ENCODE measurements around the gene CLIC4. TPM values are rescaled to one million over a fixed set of nuclear protein-coding genes. Genes with fewer than 3 reads are reported as not detected.
A peak's percentile ranks its signal among the peaks of the same experiment; 100 is the strongest.

The CLIC4 gene
- total and polyA plus RNA-seq, 2 of the 8 experiments (the other 6 are each of a cell fraction or from before 2014, with no cell fraction given): 77.5 to 293 TPM

- no peaks in the 10 kb centered on the region for H3K27me3 ChIP-seq (replicated peaks in 1 of 4; ENCODE audit: control insufficient read depth in 3 of 4, extremely low read depth in 1 of 4, insufficient read depth in 3 of 4, low read length in 3 of 4)
- POLR2A ChIA-PET (ENCODE audit: partially characterized antibody): interaction anchor here (1.5 kb wide), 1 partner anchor 14 kb away, joined by 5 read pairs; no protein-coding TSS in a partner anchor
- H3K27ac ChIP-seq (ENCODE audit: low read depth, low read length): no peak overlapping the region
- no peak overlapping the region for H2BK12ac ChIP-seq (ENCODE audit: low read depth, low read length)
- no peak overlapping the region for H3K23ac ChIP-seq (ENCODE audit: insufficient read length)
- no peak overlapping the region for H3K14ac ChIP-seq (ENCODE audit: insufficient read length)
- no peaks in the 10 kb centered on the region for H4K20me1 ChIP-seq (replicated peaks in 1 of 2; ENCODE audit: control insufficient read depth in 1 of 2, insufficient read depth in 2 of 2, low read length in 2 of 2)
- DNase-seq (ENCODE audit: low read depth in 1 of 2, low spot score in 2 of 2) (no peak), FAIRE-seq (no peak)
- CTCF ChIA-PET (ENCODE audit: partially characterized antibody): interaction anchor here (1.7 kb wide), 1 partner anchor 14 kb away, joined by 3 read pairs; no protein-coding TSS in a partner anchor
- no peaks in the 10 kb centered on the region for H3K23me2 ChIP-seq (ENCODE audit: low read depth, low read length)
- peaks cover 0 to 11% (median 4%) of the 10 kb centered on the region in 4 experiments; a peak in 5 of 7 replicates for H3K4me1 ChIP-seq (replicated peaks in 1 of 4; ENCODE audit: control insufficient read depth in 3 of 4, insufficient read depth in 4 of 4, low read length in 3 of 4)
- H2BK120ac ChIP-seq (replicated peaks; ENCODE audit: low read depth, low read length): no peak overlapping the region
- H3K4ac ChIP-seq (replicated peaks; ENCODE audit: insufficient read length, low read depth, low read length): no peak overlapping the region
- H2BK20ac ChIP-seq (ENCODE audit: low read length): no peak overlapping the region
- no peak overlapping the region for H3K4me3 ChIP-seq (ENCODE audit: extremely low read depth in 1 of 4, insufficient read depth in 2 of 4, low read depth in 3 of 4, low read length in 4 of 4)
- H3K18ac ChIP-seq (ENCODE audit: extremely low read depth, low read length): no peak overlapping the region
- H3K9me3 ChIP-seq (ENCODE audit: insufficient read depth in 2 of 2, low read depth in 1 of 2, low read length in 1 of 2): peaks cover 0 to 3% of the 10 kb centered on the region in 2 experiments; a peak in 1 of 4 replicates
- no peak overlapping the region for H3K56ac ChIP-seq (replicated peaks; ENCODE audit: insufficient read length, low read depth, low read length)
- H4K8ac ChIP-seq (ENCODE audit: extremely low read depth, insufficient read depth, low read length): peak overlapping the region; percentile 57; the same call in 1 of the 2 replicates
- H3K79me1 ChIP-seq (ENCODE audit: low read depth, low read length): no peaks in the 10 kb centered on the region
- H3K9ac ChIP-seq (replicated peaks in 1 of 4; ENCODE audit: extremely low read depth in 1 of 4, low read depth in 3 of 4, low read length in 3 of 4): no peak overlapping the region
- H3K79me2 ChIP-seq (ENCODE audit: control insufficient read depth in 1 of 2, insufficient read depth in 2 of 2, low read length in 2 of 2): no peaks in the 10 kb centered on the region
- H2BK5ac ChIP-seq (ENCODE audit: low read depth, low read length): no peak overlapping the region
- H3K36me3 ChIP-seq (ENCODE audit: control insufficient read depth in 2 of 4, insufficient read depth in 4 of 4, low read length in 3 of 4): no peaks in the 10 kb centered on the region
- WGBS, 2 experiments (ENCODE audit: extremely low coverage in 1 of 2, insufficient coverage in 1 of 2, insufficient read length in 1 of 2, insufficient replicate concordance in 2 of 2, low coverage in 1 of 2, low lambda C conversion rate in 2 of 2, missing lambda C conversion rate in 1 of 2): 96% methylated on average over 12 of the region's 12 CpGs; no CpG with 5 or more reads in 1 of the 2 experiments
- H3K4me2 ChIP-seq (ENCODE audit: insufficient read depth in 1 of 2, low read depth in 2 of 2, low read length in 2 of 2): no peak overlapping the region
- TF ChIP-seq SUZ12 (IDR thresholded peaks at IDR 0.05; ENCODE audit: low read length): no peak
- TF ChIP-seq SP4 (IDR thresholded peaks at IDR 0.05; ENCODE audit: low read length): no peak
- TF ChIP-seq BACH1 (IDR thresholded peaks at IDR 0.05; ENCODE audit: low read length): no peak
- TF ChIP-seq KDM1A (IDR thresholded peaks at IDR 0.05; ENCODE audit: borderline replicate concordance, low read length): no peak
- no peak for TF ChIP-seq SAP30 (IDR thresholded peaks at IDR 0.05; ENCODE audit: insufficient read depth, insufficient replicate concordance, low read length)
- TF ChIP-seq ZNF274 (IDR thresholded peaks at IDR 0.05; ENCODE audit: borderline replicate concordance, extremely low read depth, low read length): no peak
- TF ChIP-seq CBX5 (IDR thresholded peaks at IDR 0.05; ENCODE audit: low read depth, low read length): no peak
- TF ChIP-seq EP300 (IDR thresholded peaks at IDR 0.05; ENCODE audit: borderline replicate concordance in 1 of 2, low read depth in 2 of 2, low read length in 2 of 2): no peak
- no peak for TF ChIP-seq SIN3A (conservative IDR thresholded peaks at IDR 0.05 in 1 of 2, IDR thresholded peaks at IDR 0.05 in 1 of 2; ENCODE audit: low read depth in 1 of 2, low read length in 2 of 2)
- no peak for TF ChIP-seq CTCF (IDR thresholded peaks at IDR 0.05; ENCODE audit: control extremely low read depth in 1 of 3, insufficient read depth in 1 of 3, low read depth in 1 of 3, low read length in 3 of 3)
- H2BK15ac ChIP-seq (ENCODE audit: low read length): no peak overlapping the region
- H2AFZ ChIP-seq (ENCODE audit: low read length): no peak overlapping the region
- no peak overlapping the region for H2AK5ac ChIP-seq (ENCODE audit: low read depth, low read length)
- no peak overlapping the region for H4K5ac ChIP-seq (ENCODE audit: insufficient read length, low read depth, low read length)
- H4K91ac ChIP-seq (replicated peaks; ENCODE audit: insufficient read length, low read length): no peak overlapping the region
These were observed 25.1 kb upstream of the CLIC4 start for GRCh38 chr1:24720152-24720551.
